Caco-2 (cell line): ENCODE results near the gene SERPINH1. TPM values are rescaled to one million over a fixed set of nuclear protein-coding genes. Genes with fewer than 3 reads are reported as not detected.

Experiments used
- BruUV-seq: library from RNA; stranded (reverse); fragments of 400-500 nt; replicated peaks from 2 replicates; lab custom pipeline; 2021; lab: Mats Ljungman, UMichigan
- CTCF ChIA-PET: fragments of 300-600 bp; sonication (Branson Sonifier 250); formaldehyde crosslinking; loops from one replicate; lab custom pipeline; 2022; ENCODE audit warnings: antibody characterized with exemption; lab: Charles Lee
- POLR2A ChIA-PET: fragments of 300-600 bp; sonication (Branson Sonifier 250); formaldehyde crosslinking; loops from one replicate; lab custom pipeline; 2022; ENCODE audit warnings: antibody characterized with exemption; lab: Charles Lee
- DNase-seq, 2 experiments: peaks; one replicate each; pipeline versions ENCODE4 v3.0.0 to v3.0.0-alpha.2; 2020 to 2022
- H3K27me3 ChIP-seq: replicated peaks from 2 replicates; pipeline ENCODE4 v1.6.0; 2011; ENCODE audit warnings: low read length; ENCODE audit not compliant: control insufficient read depth, insufficient read depth
- H3K36me3 ChIP-seq: 2 replicates; pipeline ENCODE4 v1.5.1; 2011; ENCODE audit warnings: low read length; ENCODE audit not compliant: control insufficient read depth, insufficient read depth
- H3K4me1 ChIP-seq: fragments of 250-450 bp; sonication (Bioruptor Pico); 2 replicates; pipeline ENCODE4 v1.5.1; 2020; ENCODE audit warnings: mild to moderate bottlenecking
- H3K4me3 ChIP-seq: 2 replicates; pipeline ENCODE4 v1.5.1; 2011; ENCODE audit warnings: low read depth, mild to moderate bottlenecking, control low read depth, low read length
- H3K9me3 ChIP-seq: fragments of 250-450 bp; sonication (Bioruptor Pico); 2 replicates; pipeline ENCODE4 v1.5.1; 2020; ENCODE audit warnings: mild to moderate bottlenecking, moderate library complexity
- H3K27ac Mint-ChIP-seq: one replicate; pipeline ENCODE4 v1.8.0; 2022; ENCODE audit warnings: mixed read lengths; ENCODE audit not compliant: unreplicated experiment
- H3K27me3 Mint-ChIP-seq: one replicate; pipeline ENCODE4 v1.8.0; 2022; ENCODE audit warnings: mixed read lengths; ENCODE audit not compliant: insufficient read depth, unreplicated experiment
- H3K36me3 Mint-ChIP-seq: one replicate; pipeline ENCODE4 v1.8.0; 2022; ENCODE audit warnings: mild to moderate bottlenecking, mixed read lengths; ENCODE audit not compliant: insufficient read depth, unreplicated experiment
- H3K4me1 Mint-ChIP-seq: one replicate; pipeline ENCODE4 v1.8.0; 2022; ENCODE audit warnings: low read depth, mixed read lengths; ENCODE audit not compliant: unreplicated experiment
- H3K4me3 Mint-ChIP-seq: one replicate; pipeline ENCODE4 v1.8.0; 2022; ENCODE audit warnings: mild to moderate bottlenecking, moderate library complexity, mixed read lengths; ENCODE audit not compliant: unreplicated experiment
- H3K9me3 Mint-ChIP-seq: one replicate; pipeline ENCODE4 v1.8.0; 2022; ENCODE audit warnings: mixed read lengths; ENCODE audit not compliant: unreplicated experiment
- intact Hi-C: fragments of 100-400 bp; cut with micrococcal nuclease; formaldehyde crosslinking; loops from one replicate; pipeline ENCODE4 v1.10.0; 2022; ENCODE audit not compliant: unreplicated experiment
- total RNA-seq: library from RNA; stranded (reverse); gene quantifications from 2 replicates; pipeline ENCODE4 v1.2.3, GENCODE V29; 2022
- TF ChIP-seq, protein P1 (sequence below), 2 experiments: fragments of 200-600 bp in 1 of 2; IDR thresholded peaks; 1 replicate in 1 of 2; 2 replicates in 1 of 2; pipeline versions ENCODE4 v1.5.1 to v1.8.0; 2011 to 2022; ENCODE audit warnings: antibody characterized with exemption in 1 of 2, control low read depth in 1 of 2, inconsistent platforms in 1 of 2, low read depth in 1 of 2, low read length in 1 of 2, mild to moderate bottlenecking in 1 of 2, moderate library complexity in 1 of 2; ENCODE audit not compliant: insufficient read depth in 1 of 2, severe bottlenecking in 1 of 2, unreplicated experiment in 1 of 2

The SERPINH1 gene
- total RNA-seq, 1 experiment from 2014 or later: 481 TPM

GRCh38 chr11:75586395-75586794 is 24.3 kb downstream of the SERPINH1 start:
- Mint-ChIP-seq H3K4me3 (no peak overlapping the region), H3K36me3 (peaks cover 24% of the 10 kb centered on the region), H3K9me3 (no peaks in the 10 kb centered on the region), H3K4me1 (peaks cover 29% of the 10 kb centered on the region), H3K27me3 (no peaks in the 10 kb centered on the region), H3K27ac (no peak overlapping the region)
- Histone ChIP-seq H3K36me3 (no peaks in the 10 kb centered on the region), H3K27me3 (no peaks in the 10 kb centered on the region), H3K9me3 (no peaks in the 10 kb centered on the region), H3K4me1 (peaks cover 27% of the 10 kb centered on the region), H3K4me3 (no peak overlapping the region)
- no peak for DNase-seq
- BruUV-seq: no TSS peak
- ChIA-PET POLR2A (no interaction called here), CTCF (no interaction called here)
- TF ChIP-seq, protein P1, sequence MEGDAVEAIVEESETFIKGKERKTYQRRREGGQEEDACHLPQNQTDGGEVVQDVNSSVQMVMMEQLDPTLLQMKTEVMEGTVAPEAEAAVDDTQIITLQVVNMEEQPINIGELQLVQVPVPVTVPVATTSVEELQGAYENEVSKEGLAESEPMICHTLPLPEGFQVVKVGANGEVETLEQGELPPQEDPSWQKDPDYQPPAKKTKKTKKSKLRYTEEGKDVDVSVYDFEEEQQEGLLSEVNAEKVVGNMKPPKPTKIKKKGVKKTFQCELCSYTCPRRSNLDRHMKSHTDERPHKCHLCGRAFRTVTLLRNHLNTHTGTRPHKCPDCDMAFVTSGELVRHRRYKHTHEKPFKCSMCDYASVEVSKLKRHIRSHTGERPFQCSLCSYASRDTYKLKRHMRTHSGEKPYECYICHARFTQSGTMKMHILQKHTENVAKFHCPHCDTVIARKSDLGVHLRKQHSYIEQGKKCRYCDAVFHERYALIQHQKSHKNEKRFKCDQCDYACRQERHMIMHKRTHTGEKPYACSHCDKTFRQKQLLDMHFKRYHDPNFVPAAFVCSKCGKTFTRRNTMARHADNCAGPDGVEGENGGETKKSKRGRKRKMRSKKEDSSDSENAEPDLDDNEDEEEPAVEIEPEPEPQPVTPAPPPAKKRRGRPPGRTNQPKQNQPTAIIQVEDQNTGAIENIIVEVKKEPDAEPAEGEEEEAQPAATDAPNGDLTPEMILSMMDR (IDR thresholded peaks at IDR 0.05; ENCODE audit: insufficient read depth in 1 of 2, low read depth in 1 of 2, low read length in 1 of 2, severe bottlenecking in 1 of 2, unreplicated experiment in 1 of 2): no peak
- intact Hi-C loops: no loop called here

DNA sequence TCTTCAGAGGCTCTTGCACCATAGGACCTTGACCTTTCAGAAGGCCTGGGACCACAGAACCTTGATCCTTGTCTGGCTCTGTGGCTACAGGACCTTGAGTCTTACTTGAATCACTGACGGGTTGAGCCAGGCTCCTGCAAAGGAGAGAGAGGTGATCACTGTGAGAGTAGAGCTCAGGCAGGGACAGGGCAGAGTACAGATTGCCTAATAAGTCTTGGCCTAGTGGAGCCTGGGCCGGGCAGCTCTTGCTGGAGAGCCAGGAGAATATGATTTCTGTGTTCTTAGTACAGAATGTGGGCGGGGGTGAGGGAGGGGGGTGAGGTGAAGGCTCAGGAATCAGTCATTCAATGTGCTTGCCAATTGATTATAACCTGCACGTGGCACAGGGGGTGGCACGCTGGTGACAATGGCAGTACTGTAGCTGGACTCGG is 26.0 kb downstream of the SERPINH1 start:
- CTCF ChIA-PET: interaction anchor here (0.5 to 1.7 kb wide), 10 partner anchors 10 to 181 kb away, joined by 3 to 19 read pairs (median 4); partner anchors contain the start of gene DGAT2
- Histone ChIP-seq H3K4me3 (no peak overlapping the region), H3K36me3 (no peaks in the 10 kb centered on the region), H3K4me1 (peaks cover 31% of the 10 kb centered on the region), H3K9me3 (no peaks in the 10 kb centered on the region), H3K27me3 (no peaks in the 10 kb centered on the region)
- H3K27me3 Mint-ChIP-seq: no peaks in the 10 kb centered on the region
- TF ChIP-seq, protein P1 (IDR thresholded peaks at IDR 0.05; ENCODE audit: insufficient read depth in 1 of 2, low read depth in 1 of 2, low read length in 1 of 2, severe bottlenecking in 1 of 2, unreplicated experiment in 1 of 2): no peak
- intact Hi-C loops: no loop called here
- peaks cover 13% of the 10 kb centered on the region for H3K36me3 Mint-ChIP-seq
- POLR2A ChIA-PET: interaction anchor here (0.5 to 1.0 kb wide), 3 partner anchors 40 to 197 kb away, joined by 4 to 8 read pairs (median 8); no protein-coding TSS in a partner anchor
- no peak overlapping the region for H3K27ac Mint-ChIP-seq
- no peaks in the 10 kb centered on the region for H3K9me3 Mint-ChIP-seq
- no peak overlapping the region for H3K4me3 Mint-ChIP-seq
- H3K4me1 Mint-ChIP-seq: peaks cover 32% of the 10 kb centered on the region
- no TSS peak for BruUV-seq
- peak; percentile 76 to 83 for DNase-seq

- BruUV-seq: no TSS peak
These were observed 27.0 kb downstream of the SERPINH1 start for GRCh38 chr11:75589051-75589450.

More at GRCh38 chr11:75589051-75589450, 27.0 kb downstream of the SERPINH1 start:
- ChIA-PET POLR2A (no interaction called here), CTCF (interaction anchor here (1.6 to 1.7 kb wide), 2 partner anchors 9 to 29 kb away, joined by 7 to 19 read pairs; no protein-coding TSS in a partner anchor)
- no peak for DNase-seq
- no peaks in the 10 kb centered on the region for H3K9me3 ChIP-seq
- Mint-ChIP-seq H3K4me3 (no peak overlapping the region), H3K36me3 (peaks cover 12% of the 10 kb centered on the region), H3K9me3 (no peaks in the 10 kb centered on the region), H3K27ac (peak overlapping the region; percentile 34), H3K4me1 (peaks cover 35% of the 10 kb centered on the region), H3K27me3 (no peaks in the 10 kb centered on the region)
- TF ChIP-seq, protein P1 (IDR thresholded peaks at IDR 0.05; ENCODE audit: insufficient read depth in 1 of 2, low read depth in 1 of 2, low read length in 1 of 2, severe bottlenecking in 1 of 2, unreplicated experiment in 1 of 2): no peak
- no peaks in the 10 kb centered on the region for H3K27me3 ChIP-seq
- no peak overlapping the region for H3K4me3 ChIP-seq
- intact Hi-C loops: no loop called here
- H3K36me3 ChIP-seq: no peaks in the 10 kb centered on the region
- H3K4me1 ChIP-seq: peaks cover 34% of the 10 kb centered on the region
